ENCODE data around the gene ATP8B4.

The ATP8B4 gene

DNA sequence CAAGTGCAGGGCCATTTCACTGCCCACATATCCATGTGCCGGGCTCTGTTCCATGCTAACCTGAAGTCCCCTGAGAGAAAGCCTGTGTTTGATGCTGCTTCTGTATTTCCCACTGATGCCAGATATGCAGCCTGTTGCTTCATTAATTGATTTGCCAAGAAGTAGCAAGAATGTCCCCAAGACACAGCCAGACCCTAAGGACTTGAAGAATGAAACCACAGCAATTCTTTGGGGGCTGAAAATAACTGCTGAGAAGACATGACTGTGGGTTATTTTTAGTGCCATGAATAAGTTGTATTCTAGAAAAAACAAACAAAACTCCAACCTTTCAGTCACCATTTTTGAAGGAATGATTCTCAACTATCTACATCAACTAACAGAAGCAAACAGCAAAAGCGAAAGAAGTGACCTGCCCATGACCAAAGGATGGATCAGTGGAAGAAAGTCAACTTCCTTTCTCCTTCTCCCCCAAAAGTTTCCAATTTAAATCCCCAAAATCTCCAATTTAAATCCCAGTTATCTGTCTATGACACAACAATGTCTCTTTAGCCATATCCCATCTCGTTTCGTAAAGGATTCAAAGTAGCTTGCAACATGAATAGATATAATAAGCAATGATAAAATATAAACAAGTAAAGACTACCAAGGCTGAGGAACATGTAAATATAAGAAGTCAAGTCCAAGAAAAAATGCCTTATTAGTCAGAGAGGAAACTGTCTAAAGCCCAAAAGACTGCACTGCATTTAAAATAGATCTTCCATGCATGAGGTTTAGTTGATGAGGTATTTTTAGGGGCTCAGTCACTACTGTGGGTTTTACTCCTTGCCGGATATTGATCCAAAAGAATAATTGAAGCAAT, 271.4 kb downstream of the ATP8B4 start:
- no peak for DNase-seq

- no peak for DNase-seq
Observed at GRCh38 chr15:49844390-49844789, 274.6 kb downstream of the ATP8B4 start.

DNA sequence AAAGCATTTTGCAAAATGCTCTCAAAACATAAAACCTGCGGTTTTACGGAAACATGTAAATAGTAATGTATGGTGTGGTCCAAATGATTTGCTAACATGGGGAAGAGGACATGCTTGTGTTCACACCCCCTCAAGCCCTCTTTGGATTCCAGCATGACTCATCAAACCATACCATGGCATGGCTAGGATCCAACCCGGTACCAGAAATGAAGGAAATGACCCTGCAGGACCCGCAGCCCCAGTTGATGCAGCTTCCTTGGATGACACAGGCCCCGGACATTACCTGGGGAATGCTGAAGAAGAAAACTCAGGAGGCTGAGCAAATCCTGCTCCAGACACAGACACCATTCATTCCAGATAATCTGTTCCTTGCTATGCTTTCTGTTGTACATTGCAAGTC, 275.3 kb downstream of the ATP8B4 start:
- DNase-seq, result no peak

DNA sequence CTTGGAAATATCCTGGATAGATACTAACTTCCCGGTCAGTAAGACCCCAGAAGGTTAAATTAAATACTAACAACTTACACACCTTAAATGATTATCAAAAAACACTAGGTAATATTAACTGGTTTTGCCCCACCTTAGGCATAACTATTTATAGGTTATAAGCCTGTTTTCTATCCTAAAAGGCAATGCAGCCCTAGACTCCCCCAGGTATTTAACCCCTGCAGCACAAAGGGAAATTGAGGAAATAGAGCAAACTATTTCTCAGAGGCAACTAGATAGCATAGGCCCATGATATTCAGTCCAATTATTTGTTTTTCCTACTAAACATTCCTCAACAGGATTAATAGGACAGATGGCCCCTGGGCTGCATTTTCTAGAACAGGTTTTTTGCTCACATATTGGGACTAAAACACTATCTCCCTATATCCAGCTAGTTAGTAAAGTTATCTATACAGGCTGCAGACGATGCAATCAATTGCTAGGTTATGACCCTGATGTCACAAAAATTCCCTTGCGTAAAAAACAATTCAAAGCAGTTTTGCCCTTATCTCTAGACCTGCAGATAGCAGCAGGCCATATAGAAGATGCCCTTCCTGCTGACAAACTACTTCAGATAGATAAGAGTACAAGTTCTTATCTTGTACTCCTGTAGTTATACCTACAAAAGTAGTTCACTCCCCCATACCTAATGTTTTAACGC, 276.9 kb downstream of the ATP8B4 start:
- DNase-seq, result no peak

DNA sequence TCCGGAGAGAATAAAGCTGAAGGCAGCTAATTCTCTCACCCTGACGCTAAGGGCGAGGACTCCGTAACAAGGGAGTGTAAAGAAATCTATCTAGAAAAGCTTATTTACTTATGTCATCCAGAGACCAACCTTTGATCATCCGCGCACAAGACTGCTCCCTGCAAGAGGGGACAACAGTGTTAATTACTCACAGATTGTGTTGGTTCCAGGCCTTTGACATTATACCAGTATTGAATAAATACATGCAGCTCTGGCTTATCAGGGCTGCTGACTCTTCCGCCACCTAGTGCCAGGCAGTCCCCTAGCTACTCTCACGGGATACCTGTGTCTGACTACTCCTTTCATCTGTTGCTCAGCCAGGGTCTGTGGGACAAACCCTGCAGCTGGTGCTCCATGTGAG, 286.5 kb downstream of the ATP8B4 start:
- no peak for DNase-seq

GRCh38 chr15:49831206-49831965, 287.6 kb downstream of the ATP8B4 start:
- no peak for DNase-seq

DNA sequence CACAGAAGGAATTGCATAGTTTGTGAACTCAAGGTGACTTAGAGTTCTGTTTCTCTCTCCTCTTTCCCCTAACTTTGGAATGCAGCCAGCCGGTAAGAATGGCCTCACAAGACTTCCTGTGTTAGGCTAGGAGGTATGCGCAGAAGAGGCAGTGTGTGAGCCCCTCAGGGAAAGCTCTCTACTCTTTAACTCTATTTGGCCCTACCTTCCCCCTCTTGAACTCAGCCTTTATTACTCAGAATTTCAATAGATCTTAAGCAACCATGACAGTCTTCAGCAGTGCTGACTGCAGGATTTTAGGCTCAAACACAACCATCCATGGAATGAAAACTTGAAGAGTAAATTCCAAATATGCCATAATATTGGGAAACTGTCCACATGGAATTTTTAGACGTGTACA, 288.6 kb downstream of the ATP8B4 start:
- DNase-seq, result no peak

DNA sequence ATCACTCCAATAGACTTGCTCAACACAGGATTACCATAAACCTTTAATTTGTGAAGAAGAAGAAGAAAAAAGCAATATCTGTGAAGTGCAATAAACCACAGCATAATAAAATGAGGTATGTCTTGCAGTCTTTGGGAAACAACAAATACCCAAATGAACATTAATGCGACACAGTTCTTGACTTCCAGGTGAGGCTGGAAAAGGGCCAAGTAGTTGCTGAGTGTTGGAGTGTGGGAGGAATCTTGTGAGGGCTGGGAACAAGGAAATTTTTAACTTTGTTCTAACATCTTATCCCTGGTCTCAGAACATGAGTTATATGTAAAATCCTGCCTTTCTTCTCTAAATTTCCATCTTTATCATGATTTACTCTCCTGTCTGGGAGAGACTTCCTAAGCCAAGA, 291.7 kb downstream of the ATP8B4 start:
- no peak for DNase-seq

DNA sequence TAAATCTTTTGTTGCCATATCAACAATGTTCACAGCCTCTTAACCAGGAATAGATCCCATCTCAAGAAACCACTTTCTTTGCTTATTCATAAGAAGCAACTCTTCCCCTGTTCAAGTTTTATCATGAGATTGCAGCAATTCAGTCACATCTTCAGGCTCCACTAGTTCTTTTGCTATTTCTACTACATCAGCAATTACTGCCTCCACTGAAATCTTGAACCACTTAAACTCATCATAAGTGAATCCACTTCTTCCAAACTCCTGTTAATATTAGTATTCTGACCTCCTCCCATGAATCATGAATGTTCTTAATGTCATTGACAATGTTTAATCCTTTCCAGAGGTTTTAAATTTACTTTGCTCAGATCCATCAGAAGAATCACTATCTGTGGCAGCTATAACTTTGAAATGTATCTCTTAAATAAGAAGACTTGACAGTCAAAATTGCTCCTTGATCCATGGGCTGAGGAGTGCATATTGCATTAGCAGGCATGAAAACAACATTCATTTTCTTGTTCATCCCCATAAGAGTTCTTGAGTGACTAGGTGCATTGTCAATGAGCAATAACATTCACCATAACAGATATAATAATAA, 292.3 kb downstream of the ATP8B4 start:
- no peak for DNase-seq

GRCh38 chr15:49824775-49825099, 294.3 kb downstream of the ATP8B4 start:
- no peak for DNase-seq

GRCh38 chr15:49823987-49824774, 294.9 kb downstream of the ATP8B4 start:
- no peak for DNase-seq

DNA sequence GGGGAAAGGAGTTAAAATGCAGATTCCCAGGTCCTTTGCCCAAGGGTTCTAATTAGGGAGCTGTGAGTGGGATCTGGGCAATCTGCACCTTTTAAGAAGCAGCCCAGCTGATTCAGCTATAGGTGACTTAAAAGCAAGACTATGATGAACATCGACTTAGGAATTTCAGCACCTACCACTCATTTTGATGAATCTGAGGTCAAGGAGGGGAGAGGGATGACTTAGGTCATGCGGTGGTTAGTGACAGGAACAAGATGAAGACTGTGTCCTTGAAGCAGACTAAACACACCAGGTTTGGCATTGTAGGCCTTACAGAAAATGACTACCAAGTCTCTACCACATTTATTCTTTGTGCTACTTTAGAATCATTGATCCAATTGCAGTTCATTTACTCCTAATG, 301.9 kb downstream of the ATP8B4 start:
- no peak for DNase-seq

GRCh38 chr15:49815950-49816349, 303.1 kb downstream of the ATP8B4 start:
- no peak for DNase-seq

DNA sequence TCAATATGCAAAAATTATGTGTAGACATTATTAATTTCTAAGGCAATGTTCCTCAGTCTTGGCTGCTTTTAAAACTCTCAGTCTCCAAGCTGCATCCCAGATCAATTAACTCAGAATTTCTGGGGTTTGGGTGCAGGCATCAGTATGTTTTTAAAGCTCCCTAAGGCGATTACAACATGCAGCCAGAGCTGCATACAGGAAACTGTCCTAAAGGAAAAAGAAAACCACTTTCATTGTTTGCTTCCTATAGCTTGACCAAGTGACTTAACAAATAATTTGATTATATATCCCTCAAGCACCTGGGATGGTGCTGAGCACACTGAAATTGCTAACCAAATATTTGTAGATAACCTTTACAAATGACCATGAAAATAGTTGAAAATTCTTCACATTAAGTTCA, 303.5 kb downstream of the ATP8B4 start:
- no peak for DNase-seq

DNA sequence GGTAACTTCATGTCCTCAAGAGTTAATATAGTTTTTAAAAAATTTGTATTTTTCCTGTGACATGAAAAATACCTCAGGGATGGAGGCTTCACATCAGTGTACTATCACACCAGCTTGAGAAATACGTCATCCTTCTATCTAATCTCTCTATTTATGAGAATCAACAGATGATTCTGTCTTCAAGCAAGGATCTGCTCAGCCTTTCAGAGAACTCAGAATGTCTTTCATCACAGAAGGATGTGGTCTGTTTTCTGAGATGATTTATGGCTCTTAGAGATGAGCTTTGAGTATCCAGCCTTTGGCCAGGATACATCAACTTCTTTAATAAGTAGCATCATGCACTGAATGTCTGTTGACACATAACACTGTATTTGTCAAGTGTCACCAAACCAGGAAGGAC, 304.3 kb downstream of the ATP8B4 start:
- no peak for DNase-seq

GRCh38 chr15:49813625-49814024, 305.4 kb downstream of the ATP8B4 start:
- no peak for DNase-seq

- DNase-seq, result no peak
Observed at GRCh38 chr15:49810720-49811119, 308.3 kb downstream of the ATP8B4 start.

GRCh38 chr15:49809894-49810609, 309.0 kb downstream of the ATP8B4 start:
- no peak for DNase-seq

- no peak for DNase-seq
Observed at GRCh38 chr15:49808341-49808740, 310.7 kb downstream of the ATP8B4 start.

All from inflammatory macrophage treated with lipopolysaccharide for 4 hours (primary cell).